ENCODE results near the gene MDC1.
A peak's percentile ranks its signal among the peaks of the same experiment; 100 is the strongest.
"Not testable (repeated sequence)": the region's sequence is repeated elsewhere in the genome, so short reads cannot be mapped to it uniquely, and the experiment has no call there.

The MDC1 gene

DNA sequence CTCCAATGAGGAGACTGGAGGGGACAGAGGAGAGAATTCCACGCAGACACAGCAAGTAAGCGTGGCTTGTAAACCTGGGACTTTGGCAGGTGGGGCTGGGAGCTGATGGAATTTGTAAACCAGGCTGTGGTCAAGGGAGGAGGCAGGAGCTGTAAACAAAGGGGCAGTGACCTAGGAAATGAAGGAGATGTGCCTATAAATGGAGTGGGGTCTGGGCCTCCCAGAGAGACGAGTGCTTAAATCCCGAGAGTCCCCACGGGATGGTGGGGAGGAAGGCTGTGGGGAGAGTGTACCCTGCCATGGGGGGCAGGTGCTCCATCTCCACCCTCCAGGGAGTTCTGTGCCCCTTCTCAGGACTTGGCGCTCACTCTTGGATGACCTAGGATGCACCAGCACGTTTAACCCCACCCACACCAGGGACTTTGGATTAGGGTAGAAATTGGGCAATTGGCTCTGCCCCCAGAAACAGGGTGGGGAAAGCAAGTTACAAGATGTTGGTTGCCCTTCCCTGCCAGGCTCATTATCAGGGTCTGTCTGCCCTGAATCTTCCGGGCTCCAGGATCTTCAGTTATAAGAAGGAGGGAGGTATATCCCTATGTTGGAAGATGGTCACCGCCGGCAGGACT lies 40.3 kb downstream of the MDC1 start:
- Histone ChIP-seq H3K9ac (ENCODE audit: low read length) (no peak overlapping the region), H4K8ac (ENCODE audit: low read depth, low read length) (no peak overlapping the region), H3K27me3 (ENCODE audit: insufficient read depth, low read length) (no peaks in the 10 kb centered on the region), H3K79me1 (ENCODE audit: low read length) (peaks cover 5% of the 10 kb centered on the region), H2BK12ac (ENCODE audit: low read length) (no peak overlapping the region), H3K4me1 (ENCODE audit: control insufficient read depth in 1 of 2, insufficient read depth in 2 of 2, low read length in 2 of 2) (peaks cover 2 to 4% of the 10 kb centered on the region in 2 experiments), H3K79me2 (ENCODE audit: control insufficient read depth, insufficient read depth, low read length, poor library complexity) (peaks cover 9% of the 10 kb centered on the region), H3K4ac (ENCODE audit: low read depth, low read length) (no peak overlapping the region), H3K18ac (ENCODE audit: low read length) (no peak overlapping the region), H3K23ac (ENCODE audit: low read length) (no peak overlapping the region), H2AFZ (ENCODE audit: insufficient read depth, low read length, poor library complexity) (no peak overlapping the region), H2AK5ac (ENCODE audit: low read length) (no peak overlapping the region), H3K36me3 (ENCODE audit: control insufficient read depth in 1 of 2, insufficient read depth in 2 of 2, low read length in 2 of 2) (peaks cover 24 to 39% of the 10 kb centered on the region in 2 experiments), H3K9me3 (ENCODE audit: insufficient read depth, low read depth, low read length) (peaks cover 2% of the 10 kb centered on the region), H4K12ac (ENCODE audit: low read depth, low read length) (no peak overlapping the region), H4K91ac (ENCODE audit: low read depth, low read length) (no peak overlapping the region), H3K4me3 (ENCODE audit: low read depth, low read length) (no peak overlapping the region), H2BK120ac (ENCODE audit: insufficient read depth, low read length, poor library complexity) (no peak overlapping the region), H2BK5ac (ENCODE audit: low read depth, low read length, poor library complexity) (no peak overlapping the region), H3K14ac (ENCODE audit: low read length) (no peak overlapping the region), H3K4me2 (ENCODE audit: low read length) (no peak overlapping the region), H3K27ac (ENCODE audit: low read depth, low read length) (no peak overlapping the region)
- DNase-seq: no peak
- no CpG with 5 or more reads among the region's 10 CpGs for whole genome bisulfite sequencing (ENCODE audit: extremely low coverage, insufficient coverage, insufficient read length)

DNA sequence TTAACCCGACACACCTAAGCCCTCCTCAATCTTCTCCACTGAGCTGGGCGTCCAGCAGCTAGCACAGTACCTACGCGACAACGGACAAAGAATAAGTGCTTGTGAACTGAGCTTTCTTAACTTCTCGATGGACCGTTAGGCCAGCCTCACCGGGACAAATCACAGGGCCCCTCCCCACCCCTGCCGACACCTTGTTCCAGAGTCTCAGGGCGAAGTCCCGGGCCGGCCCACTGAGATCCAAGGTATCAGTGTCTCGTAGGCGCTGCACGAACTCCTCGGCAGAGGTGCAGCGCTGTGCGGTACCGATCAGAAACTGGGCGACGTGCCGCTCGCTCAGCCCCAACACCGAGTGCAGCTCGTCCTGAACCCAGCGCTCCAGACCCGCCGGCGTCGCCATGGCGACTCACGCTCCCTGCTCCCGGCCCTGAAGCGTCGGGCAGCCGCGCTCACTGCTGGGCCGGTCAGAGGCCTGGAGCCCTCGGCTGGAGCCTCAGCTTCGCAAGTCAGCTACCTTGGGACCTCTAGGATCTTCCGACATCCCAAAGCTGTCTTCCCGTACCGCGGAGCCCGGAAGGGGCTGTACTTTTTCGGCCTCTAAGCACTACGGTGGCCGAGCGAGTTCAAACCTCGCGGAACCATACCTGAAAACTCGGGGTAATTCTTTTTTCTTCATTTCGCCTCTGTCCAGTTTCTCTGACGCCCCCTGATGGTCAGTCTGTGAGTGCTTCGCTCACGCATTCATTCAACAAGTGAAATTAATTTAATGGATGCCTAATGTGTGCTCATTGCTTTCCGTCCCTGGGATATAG lies 44.4 kb downstream of the MDC1 start, which contains the start of gene DHX16:
Gene DHX16 (minus strand): TSS at position 562 of the 809 bp plus-strand sequence. CDS start 165 bp downstream, at position 397.
- Histone ChIP-seq H2BK120ac (ENCODE audit: insufficient read depth, low read length, poor library complexity) (peak within 1 kb of the TSS; percentile 4), H2BK5ac (ENCODE audit: low read depth, low read length, poor library complexity) (no peak within 1 kb of the TSS), H3K4me1 (ENCODE audit: control insufficient read depth in 1 of 2, insufficient read depth in 2 of 2, low read length in 2 of 2) (no peaks in the 10 kb centered on the region), H2AK5ac (ENCODE audit: low read length) (peak within 1 kb of the TSS; percentile 75), H2BK12ac (ENCODE audit: low read length) (peak within 1 kb of the TSS; percentile 16), H3K4me3 (ENCODE audit: low read depth, low read length) (peak within 1 kb of the TSS; percentile 100), H3K4me2 (ENCODE audit: low read length) (peak within 1 kb of the TSS; percentile 96), H3K9me3 (ENCODE audit: insufficient read depth, low read depth, low read length) (peaks cover 2% of the 10 kb centered on the region), H3K27ac (ENCODE audit: low read depth, low read length) (peak within 1 kb of the TSS; percentile 31), H3K36me3 (ENCODE audit: control insufficient read depth in 1 of 2, insufficient read depth in 2 of 2, low read length in 2 of 2) (peaks cover 24 to 36% of the 10 kb centered on the region in 2 experiments), H3K4ac (ENCODE audit: low read depth, low read length) (peak within 1 kb of the TSS; percentile 14), H3K14ac (ENCODE audit: low read length) (peak within 1 kb of the TSS; percentile 23), H3K23ac (ENCODE audit: low read length) (no peak within 1 kb of the TSS), H4K12ac (ENCODE audit: low read depth, low read length) (peak within 1 kb of the TSS; percentile 36), H2AFZ (ENCODE audit: insufficient read depth, low read length, poor library complexity) (peak within 1 kb of the TSS; percentile 41), H4K8ac (ENCODE audit: low read depth, low read length) (peak within 1 kb of the TSS; percentile 64), H3K9ac (ENCODE audit: low read length) (peak within 1 kb of the TSS; percentile 100), H3K79me2 (ENCODE audit: control insufficient read depth, insufficient read depth, low read length, poor library complexity) (peaks cover 7% of the 10 kb centered on the region), H3K27me3 (ENCODE audit: insufficient read depth, low read length) (no peaks in the 10 kb centered on the region), H4K91ac (ENCODE audit: low read depth, low read length) (peak within 1 kb of the TSS; percentile 28), H3K79me1 (ENCODE audit: low read length) (peaks cover 5% of the 10 kb centered on the region), H3K18ac (ENCODE audit: low read length) (peak within 1 kb of the TSS; percentile 24)
- DNase-seq: peak; percentile 95 to 100
- WGBS (ENCODE audit: extremely low coverage, insufficient coverage, insufficient read length): no CpG with 5 or more reads among the region's 57 CpGs

DNA sequence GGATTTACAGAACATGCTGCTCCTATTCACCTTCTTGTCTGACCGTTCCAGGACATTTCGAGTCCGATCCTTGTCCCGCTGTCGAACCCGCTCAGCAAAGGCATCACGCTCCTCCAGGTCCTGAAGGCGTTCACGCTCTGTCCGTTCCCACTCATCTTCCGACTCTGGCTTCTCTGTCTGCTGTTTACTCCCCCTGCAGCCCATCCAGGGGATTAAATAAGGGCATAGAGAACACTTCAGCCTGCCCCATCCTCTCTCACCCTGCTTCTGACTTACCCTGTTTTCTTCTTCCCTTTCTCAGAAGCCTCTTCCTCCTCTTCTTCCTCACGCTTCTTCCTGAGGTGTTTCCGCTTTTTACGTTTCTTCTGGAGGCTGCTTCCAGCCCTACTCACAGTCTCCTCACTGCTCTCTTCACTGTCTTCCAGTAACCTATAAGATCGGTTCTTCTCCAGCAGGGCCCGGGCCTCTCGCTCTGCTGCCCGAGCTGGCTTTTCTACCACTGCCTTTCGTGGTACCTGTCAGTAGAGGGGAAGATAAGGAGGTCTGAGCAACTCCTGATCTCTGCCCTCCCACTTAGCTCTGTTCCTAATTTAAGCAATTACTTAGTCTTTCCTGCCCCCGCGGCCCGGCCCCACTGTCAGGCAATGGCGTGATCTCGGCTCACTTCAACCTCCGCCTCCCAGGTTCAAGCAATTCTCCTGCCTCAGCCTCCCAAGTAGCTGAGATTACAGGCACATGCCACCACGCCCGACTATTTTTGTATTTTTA lies 46.1 kb downstream of the MDC1 start:
- H3K4me2 ChIP-seq (ENCODE audit: low read length): no peak overlapping the region
- no peak overlapping the region for H3K9ac ChIP-seq (ENCODE audit: low read length)
- H4K91ac ChIP-seq (ENCODE audit: low read depth, low read length): no peak overlapping the region
- H3K4me3 ChIP-seq (ENCODE audit: low read depth, low read length): no peak overlapping the region
- H2AK5ac ChIP-seq (ENCODE audit: low read length): no peak overlapping the region
- H4K8ac ChIP-seq (ENCODE audit: low read depth, low read length): no peak overlapping the region
- no peak overlapping the region for H3K4ac ChIP-seq (ENCODE audit: low read depth, low read length)
- H4K12ac ChIP-seq (ENCODE audit: low read depth, low read length): no peak overlapping the region
- WGBS (ENCODE audit: extremely low coverage, insufficient coverage, insufficient read length): no CpG with 5 or more reads among the region's 27 CpGs
- H3K27ac ChIP-seq (ENCODE audit: low read depth, low read length): no peak overlapping the region
- no peaks in the 10 kb centered on the region for H3K27me3 ChIP-seq (ENCODE audit: insufficient read depth, low read length)
- DNase-seq: no peak
- no peaks in the 10 kb centered on the region for H3K4me1 ChIP-seq (ENCODE audit: control insufficient read depth in 1 of 2, insufficient read depth in 2 of 2, low read length in 2 of 2)
- H3K9me3 ChIP-seq (ENCODE audit: insufficient read depth, low read depth, low read length): peaks cover 2% of the 10 kb centered on the region
- peaks cover 13 to 21% of the 10 kb centered on the region in 2 experiments for H3K36me3 ChIP-seq (ENCODE audit: control insufficient read depth in 1 of 2, insufficient read depth in 2 of 2, low read length in 2 of 2)
- no peak overlapping the region for H2BK120ac ChIP-seq (ENCODE audit: insufficient read depth, low read length, poor library complexity)
- H3K79me2 ChIP-seq (ENCODE audit: control insufficient read depth, insufficient read depth, low read length, poor library complexity): peaks cover 7% of the 10 kb centered on the region
- no peak overlapping the region for H2BK12ac ChIP-seq (ENCODE audit: low read length)
- H2BK5ac ChIP-seq (ENCODE audit: low read depth, low read length, poor library complexity): no peak overlapping the region
- no peak overlapping the region for H3K18ac ChIP-seq (ENCODE audit: low read length)
- peaks cover 5% of the 10 kb centered on the region for H3K79me1 ChIP-seq (ENCODE audit: low read length)
- H2AFZ ChIP-seq (ENCODE audit: insufficient read depth, low read length, poor library complexity): no peak overlapping the region
- H3K23ac ChIP-seq (ENCODE audit: low read length): no peak overlapping the region
- no peak overlapping the region for H3K14ac ChIP-seq (ENCODE audit: low read length)

DNA sequence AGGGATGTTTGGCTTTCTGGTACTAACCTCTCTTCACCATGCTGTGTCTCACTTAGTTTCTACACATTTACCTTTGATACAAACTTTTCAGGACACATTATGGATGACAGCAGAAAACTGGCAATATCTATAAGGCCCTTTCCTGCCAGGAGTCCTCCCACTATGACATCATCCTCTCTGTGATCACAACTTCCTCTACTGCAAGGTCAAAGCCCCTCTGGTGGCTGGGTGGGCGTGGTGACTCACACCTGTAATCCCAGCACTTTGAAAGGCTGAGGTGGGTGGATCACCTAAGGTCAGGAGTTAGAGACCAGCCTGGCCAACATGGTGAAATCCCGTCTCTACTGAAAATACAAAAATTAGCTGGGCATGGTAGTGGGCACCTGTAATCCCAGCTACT lies 50.8 kb downstream of the MDC1 start:
- not testable (repeated sequence) for H3K79me2 ChIP-seq (ENCODE audit: control insufficient read depth, insufficient read depth, low read length, poor library complexity); H3K4ac ChIP-seq (ENCODE audit: low read depth, low read length); H3K4me2 ChIP-seq (ENCODE audit: low read length); H3K9me3 ChIP-seq (ENCODE audit: insufficient read depth, low read depth, low read length); H3K9ac ChIP-seq (ENCODE audit: low read length); H3K23ac ChIP-seq (ENCODE audit: low read length); H3K4me1 ChIP-seq (ENCODE audit: control insufficient read depth in 1 of 2, insufficient read depth in 2 of 2, low read length in 2 of 2); H3K18ac ChIP-seq (ENCODE audit: low read length); H3K79me1 ChIP-seq (ENCODE audit: low read length); DNase-seq; H2AFZ ChIP-seq (ENCODE audit: insufficient read depth, low read length, poor library complexity); H2AK5ac ChIP-seq (ENCODE audit: low read length); H4K8ac ChIP-seq (ENCODE audit: low read depth, low read length); H2BK12ac ChIP-seq (ENCODE audit: low read length); H2BK120ac ChIP-seq (ENCODE audit: insufficient read depth, low read length, poor library complexity); H3K4me3 ChIP-seq (ENCODE audit: low read depth, low read length); H4K12ac ChIP-seq (ENCODE audit: low read depth, low read length); H2BK5ac ChIP-seq (ENCODE audit: low read depth, low read length, poor library complexity); H3K14ac ChIP-seq (ENCODE audit: low read length); H3K27ac ChIP-seq (ENCODE audit: low read depth, low read length); H3K27me3 ChIP-seq (ENCODE audit: insufficient read depth, low read length); H4K91ac ChIP-seq (ENCODE audit: low read depth, low read length)
- no CpG with 5 or more reads among the region's 2 CpGs for WGBS (ENCODE audit: extremely low coverage, insufficient coverage, insufficient read length)
- H3K36me3 ChIP-seq (ENCODE audit: control insufficient read depth in 1 of 2, insufficient read depth in 2 of 2, low read length in 2 of 2): peaks cover 42 to 60% of the 10 kb centered on the region in 2 experiments
